Neural progenitor cell (in vitro differentiated cells): Measurements from ENCODE around the gene OR10K2.
"Not testable (repeated sequence)": the region's sequence is repeated elsewhere in the genome, so short reads cannot be mapped to it uniquely, and the experiment has no call there.

ENCODE experiments used
- EZH2 ChIP-seq: fragments of 200-600 bp; sonication (generic); IDR thresholded peaks from 2 replicates; pipeline ENCODE4 v1.6.1; 2017; ENCODE audit warnings: antibody characterized with exemption, mild to moderate bottlenecking, moderate library complexity
- EZH2phosphoT487 ChIP-seq: fragments of 200-600 bp; sonication (generic); IDR thresholded peaks from 2 replicates; pipeline ENCODE4 v1.6.1; 2017; ENCODE audit warnings: antibody characterized with exemption
- TF ChIP-seq, protein P1 (sequence below): fragments of 200-600 bp; sonication (generic); IDR thresholded peaks from 2 replicates; pipeline ENCODE4 v1.5.1; 2017; ENCODE audit warnings: antibody characterized with exemption, mild to moderate bottlenecking

DNA sequence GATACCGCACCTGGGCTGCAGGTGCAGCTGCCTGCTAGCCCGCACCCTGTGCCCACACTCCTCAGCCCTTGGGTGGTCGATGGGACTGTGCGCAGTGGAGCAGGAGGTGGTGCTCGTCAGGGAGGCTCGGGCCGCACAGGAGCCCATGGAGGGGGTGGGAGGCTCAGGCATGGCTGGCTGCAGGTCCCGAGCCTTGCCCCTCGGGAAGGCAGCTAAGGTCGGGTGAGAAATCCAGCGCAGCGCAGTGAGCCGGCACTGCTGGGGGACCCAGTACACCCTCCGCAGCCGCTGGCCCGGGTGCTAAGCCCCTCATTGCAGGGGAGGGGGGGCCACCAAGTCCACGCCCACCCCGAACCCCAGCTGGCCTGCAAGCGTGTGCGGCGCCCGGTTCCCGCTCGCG is 51.9 kb downstream of the OR10K2 start:
- TF ChIP-seq, protein P1, sequence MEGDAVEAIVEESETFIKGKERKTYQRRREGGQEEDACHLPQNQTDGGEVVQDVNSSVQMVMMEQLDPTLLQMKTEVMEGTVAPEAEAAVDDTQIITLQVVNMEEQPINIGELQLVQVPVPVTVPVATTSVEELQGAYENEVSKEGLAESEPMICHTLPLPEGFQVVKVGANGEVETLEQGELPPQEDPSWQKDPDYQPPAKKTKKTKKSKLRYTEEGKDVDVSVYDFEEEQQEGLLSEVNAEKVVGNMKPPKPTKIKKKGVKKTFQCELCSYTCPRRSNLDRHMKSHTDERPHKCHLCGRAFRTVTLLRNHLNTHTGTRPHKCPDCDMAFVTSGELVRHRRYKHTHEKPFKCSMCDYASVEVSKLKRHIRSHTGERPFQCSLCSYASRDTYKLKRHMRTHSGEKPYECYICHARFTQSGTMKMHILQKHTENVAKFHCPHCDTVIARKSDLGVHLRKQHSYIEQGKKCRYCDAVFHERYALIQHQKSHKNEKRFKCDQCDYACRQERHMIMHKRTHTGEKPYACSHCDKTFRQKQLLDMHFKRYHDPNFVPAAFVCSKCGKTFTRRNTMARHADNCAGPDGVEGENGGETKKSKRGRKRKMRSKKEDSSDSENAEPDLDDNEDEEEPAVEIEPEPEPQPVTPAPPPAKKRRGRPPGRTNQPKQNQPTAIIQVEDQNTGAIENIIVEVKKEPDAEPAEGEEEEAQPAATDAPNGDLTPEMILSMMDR: not testable (repeated sequence)
- not testable (repeated sequence) for TF ChIP-seq EZH2, EZH2phosphoT487
